GM19452 (cell line): ENCODE results near the gene ZNF565.
"Not testable (repeated sequence)": the region's sequence is repeated elsewhere in the genome, so short reads cannot be mapped to it uniquely, and the experiment has no call there.

Experiments
- ATAC-seq: cut with Tn5 transposase; IDR thresholded peaks from one replicate; pipeline ENCODE4 v1.9.1; 2021; ENCODE audit not compliant: unreplicated experiment

The ZNF565 gene

DNA sequence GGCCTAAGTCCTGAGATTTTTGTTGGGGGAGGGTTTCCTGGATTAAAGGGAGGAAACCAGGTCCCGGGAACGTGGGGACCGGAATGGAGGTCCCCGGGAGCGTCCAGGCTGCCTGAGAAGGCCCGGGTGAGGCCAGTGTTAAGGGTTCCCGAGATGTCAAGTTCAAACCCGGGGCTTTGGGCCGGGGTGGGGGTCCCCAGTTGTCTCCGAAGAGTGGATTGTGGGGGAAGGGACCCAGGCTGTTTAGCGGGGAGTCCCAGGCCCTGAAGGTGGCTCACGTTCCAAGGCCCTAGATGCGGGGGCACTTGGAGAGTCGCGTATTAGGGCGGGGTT lies 62.5 kb downstream of the ZNF565 start:
- no peak for ATAC-seq

DNA sequence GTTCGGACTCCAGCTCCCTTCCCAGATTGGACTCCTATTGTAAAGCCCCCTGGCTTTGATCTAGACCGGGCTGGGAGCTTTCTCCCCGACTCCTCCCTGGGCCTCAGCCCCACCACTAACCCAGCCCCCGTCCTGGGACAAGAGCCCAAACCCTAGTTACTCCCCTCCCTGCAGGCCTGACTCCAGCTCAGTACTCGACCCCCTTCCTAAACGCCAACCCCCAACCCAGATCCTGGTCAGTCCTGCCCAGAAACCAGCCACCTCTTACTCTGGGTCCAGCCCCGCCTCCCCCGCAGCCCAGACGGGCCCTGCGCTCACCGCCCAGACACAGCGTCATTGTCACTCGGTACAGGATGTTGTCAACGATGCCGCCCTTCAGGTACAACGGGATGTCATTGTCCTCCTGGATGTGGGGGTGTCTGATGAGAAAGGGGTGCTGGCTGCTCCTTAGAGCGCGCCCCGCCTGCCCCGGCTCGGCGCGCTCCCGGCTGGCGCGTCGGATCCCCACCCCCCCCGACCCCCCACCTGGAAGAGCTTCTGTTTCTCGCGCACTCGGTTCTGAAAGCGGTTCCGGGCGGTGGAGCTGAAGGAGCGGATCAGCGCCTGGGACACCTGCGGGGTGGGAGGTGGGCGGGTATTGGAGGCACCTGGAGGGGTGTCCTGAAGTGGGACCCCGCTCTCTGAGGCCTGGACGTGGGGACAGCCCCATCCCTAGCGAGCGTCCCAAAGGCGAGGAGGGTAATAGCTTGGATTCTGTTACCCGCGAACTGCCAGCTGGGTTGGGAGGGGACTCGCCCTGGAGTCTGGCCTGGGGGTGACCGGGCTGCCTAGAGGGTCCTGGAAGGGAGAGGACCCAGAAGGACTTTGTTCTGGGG lies 63.1 kb downstream of the ZNF565 start:
- no peak for ATAC-seq

DNA sequence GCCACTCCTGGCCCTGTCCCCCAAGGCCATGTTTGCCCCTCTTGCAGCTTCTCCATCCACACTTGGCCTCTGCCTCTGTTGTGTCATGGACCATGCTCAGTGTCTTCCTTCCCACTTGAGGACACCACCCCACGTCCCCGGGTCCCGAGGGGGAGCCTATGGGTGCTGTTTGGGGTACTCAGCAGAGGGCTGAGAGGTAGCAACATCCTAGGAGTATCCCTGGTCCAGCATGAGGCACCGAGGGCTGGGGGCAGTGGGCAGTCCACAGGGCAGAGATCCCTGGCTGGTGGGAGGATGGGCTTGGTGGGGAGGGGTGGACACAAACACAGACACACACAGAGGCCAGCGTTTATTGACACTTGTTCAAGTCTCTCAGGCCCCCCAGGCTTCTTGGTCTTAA lies 63.9 kb downstream of the ZNF565 start:
- no peak for ATAC-seq

DNA sequence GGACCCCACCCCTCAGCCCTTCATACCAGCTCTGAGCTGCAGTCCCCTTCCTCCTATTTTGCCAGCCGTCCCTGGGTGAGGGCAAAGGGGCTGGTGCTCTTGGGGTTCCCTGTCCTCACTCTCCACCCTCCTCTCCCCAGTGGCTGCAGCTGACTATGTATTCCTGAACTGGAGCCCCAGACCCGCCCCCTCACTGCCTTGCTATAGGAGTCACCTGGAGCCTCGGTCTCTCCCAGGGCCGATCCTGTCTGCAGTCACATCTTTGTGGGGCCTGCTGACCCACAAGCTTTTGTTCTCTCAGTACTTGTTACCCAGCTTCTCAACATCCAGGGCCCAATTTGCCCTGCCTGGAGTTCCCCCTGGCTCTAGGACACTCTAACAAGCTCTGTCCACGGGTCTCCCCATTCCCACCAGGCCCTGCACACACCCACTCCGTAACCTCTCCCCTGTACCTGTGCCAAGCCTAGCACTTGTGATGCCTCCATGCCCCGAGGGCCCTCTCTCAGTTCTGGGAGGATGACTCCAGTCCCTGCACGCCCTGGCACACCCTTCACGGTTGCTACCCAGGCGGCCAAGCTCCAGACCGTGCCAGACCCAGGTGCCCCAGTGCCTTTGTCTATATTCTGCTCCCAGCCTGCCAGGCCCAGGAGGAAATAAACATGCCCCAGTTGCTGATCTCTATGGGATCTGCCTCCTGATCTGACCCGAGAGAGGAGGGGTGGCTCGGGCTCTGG lies 64.6 kb downstream of the ZNF565 start:
- ATAC-seq = no peak

DNA sequence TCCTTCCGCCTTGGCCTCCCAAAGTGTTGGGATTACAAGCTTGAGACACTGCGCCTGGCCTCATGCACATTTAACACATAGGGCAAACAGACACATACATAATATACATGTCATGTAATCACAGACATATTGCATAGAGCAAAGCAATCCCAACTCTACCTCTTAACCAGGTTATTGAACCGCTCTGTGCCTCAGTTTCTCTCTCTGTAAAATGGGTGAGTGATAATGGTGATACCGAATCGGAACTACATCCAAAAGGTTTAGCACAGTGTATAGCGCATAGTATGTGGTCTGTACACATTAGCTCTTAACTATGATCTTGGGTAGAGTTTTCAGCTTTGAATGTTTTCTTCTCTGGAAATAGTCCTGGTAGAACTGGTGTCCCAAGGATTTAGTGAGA lies 69.8 kb downstream of the ZNF565 start:
- no peak for ATAC-seq

DNA sequence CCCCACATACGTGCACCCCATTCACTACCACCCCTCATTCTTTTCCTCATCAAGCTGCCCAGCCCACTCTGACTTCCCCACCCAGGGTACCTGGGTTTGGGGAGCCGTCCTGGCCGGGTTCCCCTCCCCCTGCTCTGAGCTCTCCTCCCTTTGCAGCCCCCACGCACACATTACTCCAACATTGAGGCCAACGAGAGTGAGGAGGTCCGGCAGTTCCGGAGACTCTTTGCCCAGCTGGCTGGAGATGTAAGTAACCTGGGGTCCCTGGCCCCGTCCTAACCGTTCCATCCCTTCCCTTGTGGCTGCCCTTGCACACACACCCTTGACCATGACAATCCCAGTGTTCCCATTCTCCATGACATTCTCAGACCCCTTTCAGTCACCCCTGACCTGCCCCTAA lies 72.0 kb downstream of the ZNF565 start:
- no peak for ATAC-seq

DNA sequence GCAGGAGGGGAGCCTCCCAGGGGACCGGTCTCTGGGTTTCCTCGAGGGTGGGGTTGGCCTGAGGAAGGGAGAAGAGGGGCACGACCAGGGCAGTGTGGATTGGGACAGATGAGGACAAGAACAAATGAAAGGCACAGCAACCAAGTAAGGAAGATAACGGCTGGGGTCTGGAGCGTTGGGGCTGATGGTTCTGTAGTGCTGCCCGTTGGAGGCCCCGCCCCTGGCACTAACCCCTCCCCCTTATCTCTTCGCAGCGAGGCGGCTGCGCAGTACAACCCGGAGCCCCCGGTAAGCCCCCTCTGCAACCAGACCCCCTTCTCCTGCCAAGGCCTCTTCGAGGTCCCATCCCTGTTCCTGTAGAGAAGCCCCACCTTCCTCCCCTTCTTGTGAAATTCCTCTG lies 72.4 kb downstream of the ZNF565 start:
- no peak for ATAC-seq

DNA sequence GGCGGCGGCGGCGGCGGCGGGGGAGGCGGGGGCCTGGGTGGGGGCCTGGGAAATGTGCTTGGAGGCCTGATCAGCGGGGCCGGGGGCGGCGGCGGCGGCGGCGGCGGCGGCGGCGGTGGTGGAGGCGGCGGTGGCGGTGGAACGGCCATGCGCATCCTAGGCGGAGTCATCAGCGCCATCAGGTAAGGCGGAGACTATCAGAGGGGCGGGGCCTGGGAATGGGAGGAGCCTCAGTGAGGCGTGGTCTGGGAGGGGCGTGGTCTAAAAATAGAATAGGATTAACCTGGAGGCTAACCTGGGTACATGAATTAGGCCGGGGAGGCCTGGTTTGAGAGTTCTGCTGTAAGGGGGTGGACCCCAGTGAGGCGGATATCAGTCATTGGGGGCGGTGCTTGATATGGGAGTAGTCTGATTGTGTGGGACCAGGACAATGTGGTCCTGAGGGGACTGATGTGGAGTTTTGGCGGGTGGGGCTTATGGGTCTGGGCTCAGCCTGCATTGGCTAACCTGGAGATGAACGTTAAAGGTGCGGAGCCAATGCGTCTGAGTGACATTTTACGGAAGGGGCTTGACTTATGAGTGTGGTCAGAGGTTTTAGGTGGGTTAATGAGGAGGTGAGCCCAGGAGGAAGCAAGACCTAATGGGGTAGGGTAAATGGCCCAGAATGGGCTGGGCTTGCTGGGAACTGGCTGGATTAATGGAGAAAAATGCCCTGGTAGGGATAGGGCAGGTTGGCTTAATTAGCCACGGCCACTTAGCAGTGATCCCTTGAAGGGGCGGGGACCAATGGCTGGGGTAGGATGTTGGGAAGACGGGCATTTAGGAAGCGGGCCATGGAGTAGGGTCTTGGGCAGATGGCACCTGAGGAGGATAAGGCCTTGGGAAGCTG lies 73.2 kb downstream of the ZNF565 start:
- ATAC-seq = peak; percentile 46

DNA sequence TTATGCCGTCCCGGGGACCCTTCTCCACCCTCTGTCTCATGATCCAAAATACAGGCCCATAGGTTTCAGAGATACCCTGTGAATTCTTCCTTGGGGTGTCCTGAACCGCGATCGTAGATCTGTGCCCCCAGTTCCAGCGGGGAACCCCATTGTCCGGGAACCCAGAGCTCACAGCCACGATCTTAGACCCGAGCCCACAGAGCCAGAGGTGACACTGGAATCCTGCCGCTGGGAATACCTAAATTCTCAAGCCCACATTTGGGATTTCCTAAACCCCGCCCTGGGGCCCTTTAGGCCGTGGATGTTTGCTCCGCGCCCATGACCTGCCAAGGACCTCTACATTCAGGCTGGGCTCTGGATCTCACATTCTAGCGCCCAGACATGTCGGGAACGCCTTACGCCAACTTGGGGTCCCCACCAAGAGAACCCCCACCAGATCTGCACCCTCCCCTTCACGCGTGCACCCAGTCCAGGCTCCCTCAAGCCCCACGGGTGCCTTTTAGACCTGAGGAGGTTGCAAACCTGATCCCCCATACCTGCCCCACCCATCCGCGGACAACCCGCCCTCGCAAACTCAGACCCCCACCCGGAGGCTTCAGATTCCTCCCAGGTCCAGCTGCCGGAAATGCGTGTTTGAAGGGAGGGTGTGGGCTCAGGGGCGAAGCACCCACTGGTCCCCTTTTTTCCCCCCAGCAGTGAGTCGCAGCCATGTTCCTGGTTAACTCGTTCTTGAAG lies 74.0 kb downstream of the ZNF565 start:
- peak; percentile 6 for ATAC-seq

DNA sequence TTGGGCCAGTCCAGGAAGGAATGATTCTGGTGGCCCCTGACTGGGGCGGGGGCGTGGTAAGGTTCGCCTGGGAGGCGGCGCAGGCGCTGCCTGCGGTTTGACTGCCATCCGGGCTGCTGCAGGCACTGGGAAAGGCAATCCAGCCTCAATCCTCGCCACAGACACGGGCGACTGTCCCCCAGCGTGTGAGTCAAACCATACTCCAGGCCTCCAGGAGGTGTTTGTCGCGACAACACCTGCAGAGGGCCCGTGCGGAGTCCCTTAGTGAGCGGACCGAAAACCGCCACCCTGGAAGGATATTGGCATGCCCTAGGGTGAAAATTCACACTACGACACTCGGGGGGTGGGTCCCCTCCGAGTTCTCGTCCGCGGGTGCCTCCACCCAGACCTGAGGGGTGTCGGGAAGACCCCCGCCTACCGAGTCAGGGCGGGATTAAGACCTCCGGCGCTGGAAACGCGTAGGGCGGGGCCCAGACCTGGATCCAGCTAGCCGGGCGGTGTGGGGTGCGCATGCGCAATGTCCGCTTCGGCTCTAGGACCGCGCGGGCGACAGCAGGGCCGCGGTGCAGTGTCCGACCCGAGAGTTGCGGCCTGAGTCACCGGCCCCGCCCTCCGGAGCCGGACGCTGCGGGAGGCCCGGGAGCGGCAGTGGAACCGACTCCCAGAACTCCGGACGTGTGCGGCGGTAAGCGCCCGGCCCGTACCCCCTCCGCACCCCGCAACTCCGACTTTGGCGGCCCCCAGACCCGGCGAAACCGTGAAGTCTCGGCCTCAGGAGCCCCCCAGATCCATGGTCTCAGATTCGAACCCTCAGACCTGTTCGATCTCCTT lies 74.8 kb downstream of the ZNF565 start, which contains the start of gene CAPNS1:
Gene CAPNS1 (plus strand): TSS at position 594 of the 831 bp plus-strand sequence. CDS start 946 bp downstream, outside the sequence.
- peak; percentile 80 for ATAC-seq

DNA sequence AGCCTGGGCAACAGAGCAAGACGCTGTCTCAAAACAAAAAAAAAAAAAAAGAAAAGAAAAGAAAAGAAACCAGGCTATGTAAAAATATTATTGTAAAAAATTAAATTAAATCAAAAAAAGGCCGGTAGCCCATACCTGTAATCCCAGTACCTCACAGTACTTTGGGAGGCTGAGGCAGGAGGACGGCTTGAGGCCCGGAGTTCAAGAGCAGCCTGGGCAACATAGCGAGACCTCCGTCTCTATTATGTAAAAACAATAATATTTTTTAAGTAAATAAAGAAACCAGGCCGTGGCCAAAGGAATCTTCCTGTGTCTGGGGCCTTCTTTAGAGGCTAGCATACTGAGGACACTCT lies 75.4 kb downstream of the ZNF565 start:
- no peak for ATAC-seq

DNA sequence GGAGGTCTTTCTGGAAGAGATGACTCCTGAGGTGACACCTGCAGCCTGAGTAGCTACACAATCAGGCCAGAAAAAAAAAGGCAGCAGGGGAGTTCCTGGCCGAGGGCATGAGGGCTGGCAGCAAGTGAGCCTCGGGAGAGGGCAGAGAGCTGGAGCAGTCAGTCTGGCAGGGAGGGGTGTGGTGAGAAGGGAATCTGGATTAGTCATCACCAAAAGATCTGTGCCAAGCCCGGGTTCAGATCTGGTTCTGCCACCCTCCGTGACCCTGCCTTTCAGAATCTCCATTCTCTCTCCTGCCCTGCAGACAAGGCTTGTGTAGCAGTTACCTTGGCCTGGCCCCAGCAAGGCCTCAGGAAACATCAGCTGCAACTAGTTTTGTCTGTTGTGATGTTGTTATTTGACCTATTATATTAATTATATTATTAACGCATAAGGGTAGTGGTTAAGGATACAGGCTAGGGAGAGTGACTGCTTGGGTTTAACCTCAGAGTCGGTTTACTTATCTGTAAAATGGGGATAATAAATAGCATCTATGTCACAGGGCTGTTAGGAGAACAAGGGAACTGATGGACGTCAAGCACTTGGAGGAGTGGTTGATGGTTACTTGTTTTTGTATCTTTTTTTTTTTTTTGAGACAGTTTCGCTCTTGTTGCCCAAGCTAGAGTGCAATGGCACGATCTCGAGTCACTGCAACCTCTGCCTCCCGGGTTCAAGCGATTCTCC lies 77.3 kb downstream of the ZNF565 start:
- ATAC-seq = no peak

DNA sequence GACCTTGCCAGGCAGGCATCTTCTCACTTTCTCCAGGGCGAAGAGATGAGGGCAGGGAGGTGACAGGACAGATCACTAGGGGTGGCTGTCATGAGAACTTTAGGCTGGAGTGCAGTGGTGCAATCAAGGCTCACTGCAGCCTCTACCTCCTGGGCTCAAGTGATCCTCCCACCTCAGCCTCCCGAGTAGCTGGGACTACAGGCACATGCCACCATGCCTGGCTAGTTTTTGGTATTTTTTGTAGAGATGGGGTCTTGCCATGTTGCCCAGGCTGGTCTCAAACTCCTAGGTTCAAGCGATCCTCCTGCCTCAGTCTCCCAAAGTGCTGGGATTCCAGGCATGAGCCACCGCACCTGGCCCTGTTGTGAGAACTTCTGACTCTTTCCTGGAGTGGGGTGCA lies 79.6 kb downstream of the ZNF565 start:
- not testable (repeated sequence) for ATAC-seq
